HG02763 (cell line): ENCODE measurements around the gene ACAN.

Source experiments
- ATAC-seq: cut with Tn5 transposase; IDR thresholded peaks from one replicate; pipeline ENCODE4 v1.9.1; 2021; ENCODE audit warnings: mild to moderate bottlenecking, moderate library complexity; ENCODE audit not compliant: unreplicated experiment

Gene ACAN

DNA sequence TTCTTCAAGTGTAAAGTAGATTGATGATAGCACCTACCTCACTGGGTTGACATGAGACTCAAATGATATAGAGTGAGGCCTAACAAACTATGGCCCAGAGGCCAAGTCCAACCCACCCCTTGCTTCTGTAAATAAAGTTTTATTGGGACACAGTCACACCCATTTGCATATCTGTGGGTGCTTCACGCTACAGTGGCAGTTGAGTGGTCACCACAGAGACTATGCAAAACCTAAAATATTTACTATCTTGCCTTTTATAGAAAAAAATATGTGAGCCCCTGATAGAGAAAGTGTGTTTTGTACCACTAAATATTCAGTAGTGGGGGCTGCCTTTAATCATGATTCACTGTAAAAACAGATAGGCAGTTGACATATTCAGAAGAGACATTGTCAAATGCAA lies 38.0 kb downstream of the ACAN start:
- no peak for ATAC-seq

DNA sequence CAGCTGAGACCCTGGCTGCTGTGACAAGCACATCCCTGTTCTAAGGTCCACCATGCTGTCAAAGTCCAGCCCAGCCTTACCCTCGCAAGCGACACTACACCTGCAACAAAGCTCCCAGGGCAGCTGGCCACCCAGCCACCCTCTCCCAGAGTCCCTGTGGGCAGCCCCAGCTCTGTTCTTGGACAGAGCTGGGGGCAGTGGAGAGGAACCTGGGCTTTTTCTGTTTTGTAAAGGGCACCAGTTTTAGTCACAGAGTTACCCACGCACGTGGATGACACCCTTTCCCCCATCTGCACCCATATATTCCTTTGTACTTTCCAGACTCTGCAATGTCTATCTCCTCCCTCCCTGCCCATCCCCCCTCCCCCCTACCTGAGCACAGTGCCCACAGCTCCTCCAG lies 38.9 kb downstream of the ACAN start:
- ATAC-seq, result no peak

DNA sequence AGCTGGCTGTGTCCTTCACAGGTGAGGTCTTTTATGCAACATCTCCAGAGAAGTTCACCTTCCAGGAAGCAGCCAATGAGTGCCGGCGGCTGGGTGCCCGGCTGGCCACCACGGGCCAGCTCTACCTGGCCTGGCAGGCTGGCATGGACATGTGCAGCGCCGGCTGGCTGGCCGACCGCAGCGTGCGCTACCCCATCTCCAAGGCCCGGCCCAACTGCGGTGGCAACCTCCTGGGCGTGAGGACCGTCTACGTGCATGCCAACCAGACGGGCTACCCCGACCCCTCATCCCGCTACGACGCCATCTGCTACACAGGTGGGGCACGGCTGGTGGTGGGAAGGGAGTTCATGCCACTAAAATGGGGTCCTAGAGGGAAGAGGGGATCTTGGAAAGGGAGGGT lies 40.1 kb downstream of the ACAN start:
- ATAC-seq, result no peak

DNA sequence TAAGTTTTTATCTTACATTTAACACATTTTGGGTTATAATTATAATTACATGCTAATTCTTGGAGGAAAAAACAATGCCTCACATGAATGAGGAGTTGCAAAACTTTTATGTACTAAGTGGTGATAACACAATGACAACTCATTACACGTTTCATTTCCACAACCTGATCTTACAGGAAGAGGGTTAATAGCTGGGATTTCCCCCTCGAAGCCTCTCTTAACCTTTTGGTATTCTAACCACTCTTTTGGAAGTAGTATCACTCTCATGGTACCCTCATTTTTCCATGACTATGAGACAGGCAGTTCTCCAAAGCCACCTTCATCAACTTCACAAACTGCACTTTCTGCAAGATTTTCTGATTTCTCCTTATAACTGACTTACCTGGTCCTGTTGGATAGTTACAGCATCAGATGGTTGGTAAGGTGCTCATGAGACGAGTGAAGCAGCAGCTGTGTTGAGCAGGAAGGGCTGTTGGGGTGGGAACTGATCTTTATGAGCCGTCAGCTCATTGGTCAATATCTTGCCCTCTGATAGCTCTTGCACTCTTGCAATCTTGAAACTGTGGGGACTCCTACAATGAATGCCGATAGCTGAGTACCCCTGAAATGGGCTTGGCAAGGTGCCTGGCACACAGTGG lies 41.6 kb downstream of the ACAN start:
- no peak for ATAC-seq

DNA sequence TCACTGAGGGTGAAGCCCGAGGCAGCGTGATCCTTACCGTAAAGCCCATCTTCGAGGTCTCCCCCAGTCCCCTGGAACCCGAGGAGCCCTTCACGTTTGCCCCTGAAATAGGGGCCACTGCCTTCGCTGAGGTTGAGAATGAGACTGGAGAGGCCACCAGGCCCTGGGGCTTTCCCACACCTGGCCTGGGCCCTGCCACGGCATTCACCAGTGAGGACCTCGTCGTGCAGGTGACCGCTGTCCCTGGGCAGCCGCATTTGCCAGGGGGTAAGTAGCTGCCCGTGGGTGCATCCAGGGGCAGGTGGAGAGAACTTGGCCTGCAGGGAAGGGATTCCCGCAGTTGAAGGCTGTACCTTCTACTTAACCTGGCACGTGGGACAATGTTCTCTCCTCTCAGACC lies 42.4 kb downstream of the ACAN start:
- ATAC-seq, result no peak

DNA sequence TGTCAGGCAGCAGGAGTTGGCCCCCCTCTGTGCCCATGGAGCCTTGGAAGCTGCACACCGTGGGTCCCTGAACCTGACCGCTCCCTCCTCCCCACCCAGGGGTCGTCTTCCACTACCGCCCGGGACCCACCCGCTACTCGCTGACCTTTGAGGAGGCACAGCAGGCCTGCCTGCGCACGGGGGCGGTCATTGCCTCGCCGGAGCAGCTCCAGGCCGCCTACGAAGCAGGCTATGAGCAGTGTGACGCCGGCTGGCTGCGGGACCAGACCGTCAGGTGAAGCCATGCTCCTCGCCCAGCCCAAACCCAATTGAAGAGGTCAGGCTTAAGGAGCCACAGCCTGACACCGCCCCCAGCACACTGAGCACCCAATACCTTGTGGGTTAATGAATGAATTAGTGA lies 43.9 kb downstream of the ACAN start:
- no peak for ATAC-seq

DNA sequence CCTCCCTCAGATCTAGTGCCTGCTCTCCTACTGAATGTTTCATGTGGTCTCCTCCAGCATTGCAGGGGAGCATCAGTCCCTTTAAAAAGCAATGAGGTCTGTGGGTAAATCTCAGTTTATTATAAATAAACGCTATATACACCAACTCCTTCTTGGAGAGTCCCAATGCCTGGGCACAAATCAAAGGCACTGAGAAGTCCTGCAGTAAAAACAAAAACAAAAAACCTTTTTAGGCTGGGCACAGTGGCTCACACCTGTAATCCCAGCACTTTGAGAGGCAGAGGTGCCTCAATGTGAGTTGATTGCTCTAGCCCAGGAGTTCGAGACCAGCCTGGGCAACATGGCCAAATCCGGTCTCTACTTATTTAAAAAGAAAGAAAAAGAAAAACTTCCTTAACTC lies 45.0 kb downstream of the ACAN start:
- ATAC-seq, result no peak

DNA sequence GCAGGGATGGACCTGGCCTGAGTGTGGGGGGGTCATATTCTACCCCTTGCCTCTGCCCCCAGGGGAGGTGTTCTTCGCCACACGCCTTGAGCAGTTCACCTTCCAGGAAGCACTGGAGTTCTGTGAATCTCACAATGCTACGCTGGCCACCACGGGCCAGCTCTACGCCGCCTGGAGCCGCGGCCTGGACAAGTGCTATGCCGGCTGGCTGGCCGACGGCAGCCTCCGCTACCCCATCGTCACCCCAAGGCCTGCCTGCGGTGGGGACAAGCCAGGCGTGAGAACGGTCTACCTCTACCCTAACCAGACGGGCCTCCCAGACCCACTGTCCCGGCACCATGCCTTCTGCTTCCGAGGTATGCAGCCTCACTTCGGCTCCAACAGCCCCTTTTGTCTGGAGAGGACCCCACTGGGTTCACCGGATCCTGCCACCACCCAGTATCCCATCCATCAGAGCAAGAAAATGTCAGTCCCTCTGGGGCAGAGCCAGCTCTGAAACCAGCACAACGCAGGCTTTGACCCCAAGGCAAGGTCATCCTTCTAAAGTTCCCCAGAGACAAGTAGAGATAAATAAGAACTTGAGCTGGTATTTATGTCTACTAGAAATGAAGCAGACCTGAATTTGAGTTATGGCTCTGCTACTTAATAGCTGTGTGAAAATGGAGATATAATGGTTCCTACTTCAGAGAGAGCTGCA lies 46.3 kb downstream of the ACAN start:
- ATAC-seq, result no peak

DNA sequence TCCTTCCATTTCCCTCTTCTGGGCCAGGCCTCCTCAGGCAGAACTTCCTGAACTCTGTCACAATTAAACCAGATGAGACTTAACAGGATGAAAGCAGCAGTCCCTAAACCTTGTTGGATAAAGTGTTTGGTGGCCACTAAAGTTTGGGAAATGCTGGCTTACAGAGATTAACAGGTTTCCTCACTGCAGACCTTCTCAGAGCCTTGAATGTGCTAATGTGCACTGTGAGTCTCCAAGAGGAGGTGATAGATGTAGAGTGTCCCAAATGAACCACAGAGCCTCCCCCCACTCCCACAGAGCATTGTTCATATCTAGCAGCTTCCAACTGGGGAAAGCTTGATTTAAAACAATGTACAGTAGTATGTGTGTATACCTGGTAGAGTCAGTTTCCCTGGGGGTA lies 49.2 kb downstream of the ACAN start:
- no peak for ATAC-seq

DNA sequence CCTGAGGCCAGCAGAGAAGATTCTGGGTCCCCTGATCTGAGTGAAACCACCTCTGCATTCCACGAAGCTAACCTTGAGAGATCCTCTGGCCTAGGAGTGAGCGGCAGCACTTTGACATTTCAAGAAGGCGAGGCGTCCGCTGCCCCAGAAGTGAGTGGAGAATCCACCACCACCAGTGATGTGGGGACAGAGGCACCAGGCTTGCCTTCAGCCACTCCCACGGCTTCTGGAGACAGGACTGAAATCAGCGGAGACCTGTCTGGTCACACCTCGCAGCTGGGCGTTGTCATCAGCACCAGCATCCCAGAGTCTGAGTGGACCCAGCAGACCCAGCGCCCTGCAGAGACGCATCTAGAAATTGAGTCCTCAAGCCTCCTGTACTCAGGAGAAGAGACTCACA lies 55.7 kb downstream of the ACAN start:
- no peak for ATAC-seq

DNA sequence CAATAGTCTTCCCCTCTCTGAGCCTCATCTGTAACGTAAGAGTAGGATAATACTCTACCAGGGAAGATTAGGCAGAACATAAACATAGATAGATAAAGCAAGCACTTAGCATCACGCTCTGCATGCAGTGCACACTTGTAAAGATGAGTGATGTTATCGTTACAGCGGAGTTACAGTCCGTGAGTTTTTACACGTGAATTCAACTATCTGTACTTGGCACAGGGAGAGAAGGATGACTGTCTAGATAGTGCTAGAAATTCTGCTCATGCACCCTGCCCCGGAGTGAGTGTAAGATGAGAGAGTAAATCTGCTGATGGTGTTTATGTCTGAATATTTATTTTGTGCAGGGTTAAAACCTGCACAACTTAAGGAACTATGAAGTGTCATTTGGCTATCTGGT lies 56.3 kb downstream of the ACAN start:
- ATAC-seq, result no peak

DNA sequence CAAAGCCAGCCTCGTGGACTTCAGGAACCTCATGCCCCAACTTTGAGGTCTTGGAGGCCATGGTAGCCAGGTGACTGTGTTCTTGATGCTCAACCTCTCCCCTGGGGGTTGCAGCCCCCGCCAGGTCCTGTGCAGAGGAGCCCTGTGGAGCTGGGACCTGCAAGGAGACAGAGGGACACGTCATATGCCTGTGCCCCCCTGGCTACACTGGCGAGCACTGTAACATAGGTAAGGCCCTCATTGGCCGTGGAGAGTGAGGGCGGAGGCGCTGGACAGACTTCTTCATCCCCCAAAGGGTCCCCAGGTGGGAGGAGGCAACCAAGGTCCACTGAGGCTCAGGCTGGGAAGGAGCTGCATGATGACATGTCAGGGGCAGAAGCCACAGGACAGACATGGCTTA lies 57.0 kb downstream of the ACAN start:
- ATAC-seq, result no peak

DNA sequence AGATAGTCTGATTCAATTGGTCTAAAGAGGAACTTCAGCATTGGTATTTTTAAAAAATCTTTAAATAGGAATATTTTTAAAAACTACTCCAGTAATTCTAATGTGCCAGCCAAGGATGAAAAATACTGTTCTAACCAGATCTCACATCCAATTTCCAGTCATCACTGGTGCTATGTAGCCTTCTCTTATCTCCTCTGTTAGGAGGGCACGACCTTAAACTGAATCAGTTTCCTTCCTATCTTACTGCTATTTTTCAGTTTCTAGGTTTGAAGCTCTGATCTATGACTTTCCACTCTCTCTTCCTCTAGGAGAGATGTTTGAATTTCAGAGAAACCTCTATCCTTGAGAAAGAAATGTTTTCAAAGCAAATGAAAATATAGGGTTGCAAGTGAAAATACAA lies 60.2 kb downstream of the ACAN start:
- ATAC-seq, result no peak

DNA sequence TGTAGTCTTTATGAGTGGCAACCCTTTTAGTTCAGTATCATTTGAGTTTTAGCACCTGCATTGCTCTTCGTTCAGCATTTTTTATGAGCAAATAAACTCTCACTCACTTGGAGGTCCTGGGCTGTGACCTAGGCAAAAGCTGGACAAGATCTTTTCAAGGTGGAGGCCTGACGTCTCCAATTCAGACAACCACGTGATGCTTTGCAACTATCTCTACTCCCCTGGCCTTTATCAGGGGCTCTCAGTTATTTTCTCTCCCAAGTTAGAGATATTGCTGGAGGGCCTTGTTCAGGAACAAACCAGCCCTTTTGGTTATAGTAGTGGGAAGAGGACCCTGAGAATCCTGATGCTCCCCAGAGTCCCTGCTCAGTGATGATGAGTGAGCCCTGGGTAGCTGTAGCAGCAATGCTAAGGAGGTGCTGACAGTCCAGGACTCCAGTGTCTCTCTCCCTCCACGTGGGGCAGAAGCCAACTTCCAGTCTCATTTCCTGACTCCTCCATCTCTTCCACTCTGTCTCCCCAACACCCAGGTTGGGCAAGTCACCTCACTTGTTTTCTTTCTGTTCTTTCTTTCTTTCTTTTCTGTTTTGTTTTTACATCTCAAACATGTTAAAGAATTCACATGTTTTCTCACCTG lies 61.7 kb downstream of the ACAN start:
- ATAC-seq, result no peak

DNA sequence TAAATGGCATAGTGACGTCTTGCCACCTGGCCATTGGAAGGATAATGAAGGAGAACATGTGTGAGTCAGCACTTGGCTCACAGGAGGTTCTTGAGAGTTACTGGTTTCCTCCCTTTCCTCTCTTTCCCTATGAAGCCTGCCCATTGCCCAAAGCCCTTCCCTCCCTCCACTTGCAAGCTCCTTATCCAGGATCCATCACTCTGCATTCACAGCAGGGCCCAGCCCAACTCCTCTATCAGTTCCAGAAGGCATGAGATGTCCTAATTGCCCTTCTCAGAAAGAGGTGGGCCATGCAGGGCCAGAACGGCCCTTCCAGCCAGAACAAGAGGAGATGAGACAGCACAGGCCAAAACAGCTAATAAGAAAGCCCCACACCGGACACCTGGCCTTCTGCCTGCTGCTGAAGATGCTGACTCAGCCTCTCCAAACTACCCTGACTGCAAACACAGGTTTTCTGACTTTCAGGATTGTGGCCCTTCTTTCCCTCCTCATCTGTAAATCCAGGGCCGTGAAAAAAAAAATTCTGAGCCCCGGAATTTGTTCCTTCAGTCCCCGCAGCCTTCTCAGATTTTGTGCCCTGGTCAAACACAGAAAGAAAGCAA lies 62.4 kb downstream of the ACAN start:
- no peak for ATAC-seq

DNA sequence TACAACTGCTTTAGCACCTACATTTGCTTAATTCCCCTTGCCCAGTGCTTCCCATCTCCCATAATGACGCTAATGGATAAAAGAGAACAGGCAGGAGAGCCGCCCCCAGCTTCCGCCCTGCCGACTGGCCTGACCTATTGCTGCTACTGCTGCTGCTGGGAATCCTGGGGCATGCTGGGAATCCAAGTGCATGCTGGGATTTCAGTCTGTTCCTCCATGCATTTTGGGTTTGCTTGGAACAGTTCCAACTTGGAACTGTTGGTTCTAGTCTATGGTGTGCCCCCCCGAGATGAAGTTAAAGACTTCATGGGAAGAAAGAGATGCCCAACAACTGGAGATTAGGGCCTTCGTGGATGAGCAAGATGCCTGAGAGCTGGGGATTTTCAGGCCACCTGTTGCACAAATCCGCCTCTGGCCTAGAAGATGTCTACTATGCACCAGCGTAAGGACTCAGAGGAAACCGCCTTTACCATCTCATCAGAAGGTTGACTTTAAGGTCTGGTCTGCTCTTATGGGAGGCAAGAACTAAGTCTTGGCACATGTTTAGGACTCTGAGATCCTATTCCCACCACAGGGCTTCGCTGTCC lies 63.2 kb downstream of the ACAN start:
- ATAC-seq, result no peak

DNA sequence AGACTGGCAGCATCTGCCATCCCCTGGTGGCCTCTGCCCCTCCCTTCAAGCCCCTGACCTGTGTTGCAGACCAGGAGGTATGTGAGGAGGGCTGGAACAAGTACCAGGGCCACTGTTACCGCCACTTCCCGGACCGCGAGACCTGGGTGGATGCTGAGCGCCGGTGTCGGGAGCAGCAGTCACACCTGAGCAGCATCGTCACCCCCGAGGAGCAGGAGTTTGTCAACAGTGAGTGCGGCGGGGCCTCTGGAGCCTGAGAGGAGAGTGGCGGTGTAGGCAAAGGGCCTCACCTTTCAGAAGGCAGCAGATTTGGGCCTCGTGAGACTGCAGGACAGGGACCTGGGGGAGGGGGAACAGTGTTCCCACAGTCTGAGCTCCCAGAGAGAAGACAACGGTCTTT lies 68.1 kb downstream of the ACAN start:
- no peak for ATAC-seq

DNA sequence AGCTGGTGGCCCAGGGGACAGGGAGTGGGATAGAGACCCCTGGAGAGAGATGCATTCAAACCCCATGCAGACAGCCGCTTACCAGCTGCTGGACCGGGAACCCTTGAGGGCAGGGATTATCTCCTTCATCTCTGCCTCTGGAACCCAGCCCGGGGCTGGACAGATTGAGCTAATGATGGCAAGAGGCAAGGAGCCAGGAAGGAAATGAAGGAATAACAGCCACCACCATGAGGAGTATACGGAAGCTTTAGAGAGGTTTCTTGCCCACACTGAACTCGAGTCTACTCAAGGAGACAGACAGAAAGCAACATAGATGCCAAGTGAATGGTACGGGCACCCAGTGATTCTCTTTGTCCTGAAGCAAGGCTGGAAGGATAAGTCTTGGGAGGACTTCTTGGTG lies 68.9 kb downstream of the ACAN start:
- no peak for ATAC-seq

DNA sequence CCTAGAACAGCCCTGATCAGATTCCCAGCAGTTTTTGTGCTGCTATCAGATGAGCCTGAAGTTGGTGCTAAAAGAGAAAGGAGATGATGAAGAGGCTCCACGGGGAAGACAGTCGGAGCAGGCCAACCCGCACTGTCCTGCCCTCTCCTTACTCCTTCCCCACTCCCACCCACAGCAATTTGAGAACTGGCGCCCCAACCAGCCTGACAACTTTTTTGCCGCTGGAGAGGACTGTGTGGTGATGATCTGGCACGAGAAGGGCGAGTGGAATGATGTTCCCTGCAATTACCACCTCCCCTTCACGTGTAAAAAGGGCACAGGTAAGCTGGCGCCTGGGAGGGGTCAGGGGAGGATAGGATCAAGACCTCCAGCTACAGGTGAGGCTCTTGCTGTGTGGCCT lies 69.5 kb downstream of the ACAN start:
- ATAC-seq, result no peak

DNA sequence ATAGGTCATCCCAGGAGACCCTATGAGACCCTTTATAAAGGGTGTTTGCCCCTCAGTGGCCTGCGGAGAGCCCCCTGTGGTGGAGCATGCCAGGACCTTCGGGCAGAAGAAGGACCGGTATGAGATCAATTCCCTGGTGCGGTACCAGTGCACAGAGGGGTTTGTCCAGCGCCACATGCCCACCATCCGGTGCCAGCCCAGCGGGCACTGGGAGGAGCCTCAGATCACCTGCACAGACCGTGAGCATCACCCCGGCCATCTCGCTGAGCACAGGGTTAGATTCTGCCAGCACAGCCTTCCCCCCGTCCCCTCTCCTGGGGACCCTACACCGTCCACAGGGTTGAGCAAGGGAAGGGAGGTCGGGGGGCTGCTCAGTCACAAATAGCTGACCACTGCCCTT lies 70.5 kb downstream of the ACAN start:
- ATAC-seq, result no peak

DNA sequence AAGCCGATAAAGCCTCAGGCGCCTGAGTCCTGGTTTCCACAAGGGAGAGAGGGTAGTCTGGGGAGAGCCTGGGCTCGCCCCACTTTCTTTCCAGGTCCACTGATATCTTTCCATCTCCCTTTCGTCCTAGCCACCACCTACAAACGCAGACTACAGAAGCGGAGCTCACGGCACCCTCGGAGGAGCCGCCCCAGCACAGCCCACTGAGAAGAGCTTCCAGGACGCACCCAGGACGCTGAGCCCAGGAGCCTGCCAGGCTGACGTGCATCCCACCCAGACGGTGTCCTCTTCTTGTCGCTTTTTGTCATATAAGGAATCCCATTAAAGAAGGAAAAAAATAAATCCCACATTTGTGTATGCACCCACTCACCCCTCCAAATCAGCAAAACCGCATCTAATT lies 71.0 kb downstream of the ACAN start:
- no peak for ATAC-seq

DNA sequence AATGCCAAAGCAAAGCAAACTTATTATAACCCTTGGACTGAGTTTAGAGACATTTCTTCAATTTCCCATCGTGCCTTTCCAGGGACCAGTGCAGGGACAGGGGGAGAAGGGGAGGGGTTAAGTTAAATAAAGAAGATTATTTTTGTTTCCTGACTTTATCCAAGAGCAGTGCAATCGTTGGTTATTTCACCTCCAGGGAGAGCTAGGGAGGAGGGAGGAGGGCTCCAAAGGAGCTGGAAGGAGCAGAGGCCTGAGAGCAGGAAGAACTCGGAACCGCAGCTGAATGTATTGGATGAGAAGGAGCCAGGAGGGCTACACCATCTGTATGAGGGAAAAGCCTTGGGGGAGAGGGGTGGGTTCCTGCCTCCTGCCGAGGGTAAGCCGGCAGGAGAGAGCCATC lies 71.4 kb downstream of the ACAN start:
- no peak for ATAC-seq
